Urinary bladder (tissue), 4 donors: Measurements from ENCODE around the gene HEPACAM2. TPM values are rescaled to one million over a fixed set of nuclear protein-coding genes. Genes with fewer than 3 reads are reported as not detected.

Experiments used
- DNase-seq: peaks from one replicate; pipeline ENCODE4 v3.0.0-alpha.2; 2015; ENCODE audit errors: extremely low spot score
- H3K27ac ChIP-seq: one replicate; pipeline ENCODE4 v1.5.1; 2013; ENCODE audit warnings: low read depth, mild to moderate bottlenecking, moderate library complexity
- H3K36me3 ChIP-seq: one replicate; pipeline ENCODE4 v1.6.1; 2013; ENCODE audit warnings: mild to moderate bottlenecking, moderate library complexity; ENCODE audit not compliant: insufficient read depth
- H3K4me1 ChIP-seq: one replicate; pipeline ENCODE4 v1.6.1; 2013; ENCODE audit warnings: mild to moderate bottlenecking, moderate library complexity; ENCODE audit not compliant: insufficient read depth
- H3K4me3 ChIP-seq: one replicate; pipeline ENCODE4 v1.5.1; 2013; ENCODE audit warnings: low read depth, low read length
- WGBS: extraction: QIAGEN DNeasy Blood & Tissue Kit; methylation state at CpG from one replicate; pipeline ENCODE4 v1.1.7; 2013; 5-methylcytosine and 5-hydroxymethylcytosine counted together
- polyA plus RNA-seq: library from polyadenylated mRNA; stranded (reverse); fragments of 200-250 nt; gene quantifications from one replicate; pipeline ENCODE4 v1.2.3, GENCODE V29; 2013
- total RNA-seq: library from RNA; depleted of rRNA; stranded (reverse); fragments of >200 nt; gene quantifications from one replicate; pipeline ENCODE4 v1.2.3, GENCODE V29; 2014
- donor health status: healthy with polysubstance abuse.
- donor health status: healthy.

Gene HEPACAM2
- total RNA-seq: 0.42 TPM
- 0.04 TPM for polyA plus RNA-seq

GRCh38 chr7:93226310-93226709 is at the start of gene HEPACAM2:
HEPACAM2 (minus strand) TSS chr7:93226469.
- H3K4me3 ChIP-seq: no peak within 1 kb of the TSS
- WGBS: 71% methylated on average over 2 of the region's 2 CpGs
- no peak within 1 kb of the TSS for H3K27ac ChIP-seq
- H3K36me3 ChIP-seq: peaks cover 2% of the 10 kb centered on the region
- no peak for DNase-seq
- H3K4me1 ChIP-seq: no peaks in the 10 kb centered on the region

- Histone ChIP-seq H3K36me3 (no peaks in the 10 kb centered on the region), H3K4me3 (no peak overlapping the region), H3K27ac (no peak overlapping the region), H3K4me1 (no peaks in the 10 kb centered on the region)
- WGBS: 54% methylated on average over 4 of the region's 4 CpGs
- no peak for DNase-seq
Observed at GRCh38 chr7:93265220-93265619, 39.0 kb upstream of the HEPACAM2 start.

GRCh38 chr7:93262535-93262934 is 36.3 kb upstream of the HEPACAM2 start:
- Histone ChIP-seq H3K27ac (no peak overlapping the region), H3K4me1 (no peaks in the 10 kb centered on the region), H3K4me3 (no peak overlapping the region), H3K36me3 (no peaks in the 10 kb centered on the region)
- no peak for DNase-seq
- 96% methylated on average over 1 of the region's 1 CpG for WGBS

- Histone ChIP-seq H3K36me3 (peaks cover 2% of the 10 kb centered on the region), H3K4me3 (no peak overlapping the region), H3K4me1 (no peaks in the 10 kb centered on the region), H3K27ac (no peak overlapping the region)
- no peak for DNase-seq
Observed at GRCh38 chr7:93258661-93259060, 32.4 kb upstream of the HEPACAM2 start.

- Histone ChIP-seq H3K4me1 (no peaks in the 10 kb centered on the region), H3K36me3 (peaks cover 2% of the 10 kb centered on the region), H3K4me3 (no peak overlapping the region), H3K27ac (no peak overlapping the region)
- DNase-seq: no peak
- WGBS: 52% methylated on average over 5 of the region's 5 CpGs
Observed at GRCh38 chr7:93249491-93250148, 23.4 kb upstream of the HEPACAM2 start.

- Histone ChIP-seq H3K36me3 (no peaks in the 10 kb centered on the region), H3K4me3 (no peak overlapping the region), H3K27ac (no peak overlapping the region), H3K4me1 (no peaks in the 10 kb centered on the region)
- DNase-seq: no peak
- 24% methylated on average over 9 of the region's 9 CpGs for WGBS
Observed at GRCh38 chr7:93245525-93246432, 19.5 kb upstream of the HEPACAM2 start.

GRCh38 chr7:93242106-93242505 is 15.8 kb upstream of the HEPACAM2 start:
- WGBS: 93% methylated on average over 3 of the region's 3 CpGs
- H3K4me3 ChIP-seq: no peak overlapping the region

GRCh38 chr7:93239824-93240223 is 13.6 kb upstream of the HEPACAM2 start:
- 80% methylated on average over 4 of the region's 4 CpGs for whole genome bisulfite sequencing
- H3K27ac ChIP-seq: no peak overlapping the region
- H3K4me3 ChIP-seq: no peak overlapping the region
- no peaks in the 10 kb centered on the region for H3K4me1 ChIP-seq
- no peak for DNase-seq
- no peaks in the 10 kb centered on the region for H3K36me3 ChIP-seq

More at GRCh38 chr7:93242106-93242505, 15.8 kb upstream of the HEPACAM2 start:
- Histone ChIP-seq H3K36me3 (no peaks in the 10 kb centered on the region), H3K27ac (no peak overlapping the region), H3K4me1 (no peaks in the 10 kb centered on the region)
- no peak for DNase-seq

- no peak overlapping the region for H3K4me3 ChIP-seq
- WGBS: 60% methylated on average over 2 of the region's 2 CpGs
- DNase-seq: no peak
- H3K36me3 ChIP-seq: no peaks in the 10 kb centered on the region
- no peak overlapping the region for H3K27ac ChIP-seq
- H3K4me1 ChIP-seq: no peaks in the 10 kb centered on the region
Observed at GRCh38 chr7:93238748-93239147, 12.5 kb upstream of the HEPACAM2 start.

- H3K27ac ChIP-seq: no peak overlapping the region
- H3K4me1 ChIP-seq: no peaks in the 10 kb centered on the region
- 78% methylated on average over 4 of the region's 4 CpGs for WGBS
- H3K36me3 ChIP-seq: no peaks in the 10 kb centered on the region
- no peak for DNase-seq
- H3K4me3 ChIP-seq: no peak overlapping the region
Observed at GRCh38 chr7:93238131-93238530, 11.9 kb upstream of the HEPACAM2 start.

GRCh38 chr7:93235541-93235940 is 9.3 kb upstream of the HEPACAM2 start:
- Histone ChIP-seq H3K4me1 (no peaks in the 10 kb centered on the region), H3K4me3 (no peak overlapping the region), H3K27ac (no peak overlapping the region), H3K36me3 (no peaks in the 10 kb centered on the region)
- 78% methylated on average over 2 of the region's 2 CpGs for WGBS
- no peak for DNase-seq

GRCh38 chr7:93232673-93233018 is 6.4 kb upstream of the HEPACAM2 start:
- Histone ChIP-seq H3K4me3 (peak overlapping the region; percentile 76), H3K27ac (no peak overlapping the region), H3K4me1 (no peaks in the 10 kb centered on the region), H3K36me3 (no peaks in the 10 kb centered on the region)
- DNase-seq: no peak
- WGBS: under 1% methylated on average over 8 of the region's 8 CpGs

GRCh38 chr7:93231799-93232672 is 5.8 kb upstream of the HEPACAM2 start, which contains the start of gene VPS50:
VPS50 (plus strand) TSS chr7:93232366; CDS start chr7:93232468, 102 bp downstream.
- H3K4me3 ChIP-seq: peak within 1 kb of the TSS; percentile 76
- peak within 1 kb of the TSS; percentile 23 for H3K27ac ChIP-seq
- no peaks in the 10 kb centered on the region for H3K36me3 ChIP-seq
- under 1% methylated on average over 40 of the region's 40 CpGs for whole genome bisulfite sequencing
- no peaks in the 10 kb centered on the region for H3K4me1 ChIP-seq
- peak; percentile 95 for DNase-seq
